Measurements from ENCODE around the gene JUP. TPM values are rescaled to one million over a fixed set of nuclear protein-coding genes. Genes with fewer than 3 reads are reported as not detected.

Gene JUP
- total RNA-seq, 2 donors from 2014 or later: 146 to 266 TPM

- 73% methylated on average over 4 of the region's 4 CpGs for WGBS
- intact Hi-C loops (cut with DNase I): loop anchor here (10.0 kb wide), 1 partner anchor 154 kb away; no protein-coding TSS in a partner anchor
- peaks cover 6% of the 10 kb centered on the region for H3K27me3 ChIP-seq (replicated peaks; ENCODE audit: insufficient read depth)
Observed at GRCh38 chr17:41730479-41730878, 56.0 kb downstream of the JUP start.

GRCh38 chr17:41728056-41728455 is 58.5 kb downstream of the JUP start:
- WGBS: 89% methylated on average over 12 of the region's 12 CpGs
- intact Hi-C loops (cut with DNase I): no loop called here

More at GRCh38 chr17:41730479-41730878, 56.0 kb downstream of the JUP start:
- no peak for DNase-seq (ENCODE audit: low spot score)
- no peaks in the 10 kb centered on the region for H3K4me1 ChIP-seq (replicated peaks)
- TF ChIP-seq CTCF (IDR thresholded peaks at IDR 0.05) (no peak), POLR2AphosphoS5 (IDR thresholded peaks at IDR 0.05) (no peak), POLR2A (IDR thresholded peaks at IDR 0.05) (no peak)
- H3K9me3 ChIP-seq: no peaks in the 10 kb centered on the region
- no peak overlapping the region for H3K27ac ChIP-seq
- no peaks in the 10 kb centered on the region for H3K36me3 ChIP-seq
- H3K4me3 ChIP-seq: no peak overlapping the region

GRCh38 chr17:41725134-41725533 is 61.4 kb downstream of the JUP start:
- no peaks in the 10 kb centered on the region for H3K27me3 ChIP-seq (replicated peaks; ENCODE audit: insufficient read depth)
- H3K4me1 ChIP-seq (replicated peaks): no peaks in the 10 kb centered on the region
- intact Hi-C loops (cut with DNase I): no loop called here
- no peak overlapping the region for H3K4me3 ChIP-seq
- DNase-seq (ENCODE audit: low spot score): no peak
- no peaks in the 10 kb centered on the region for H3K36me3 ChIP-seq
- no peak overlapping the region for H3K27ac ChIP-seq
- TF ChIP-seq POLR2A (IDR thresholded peaks at IDR 0.05): no peak
- no peak for TF ChIP-seq CTCF (IDR thresholded peaks at IDR 0.05)
- no peak for TF ChIP-seq POLR2AphosphoS5 (IDR thresholded peaks at IDR 0.05)
- no peaks in the 10 kb centered on the region for H3K9me3 ChIP-seq
- WGBS: 98% methylated on average over 5 of the region's 5 CpGs

More at GRCh38 chr17:41728056-41728455, 58.5 kb downstream of the JUP start:
- DNase-seq (ENCODE audit: low spot score): no peak
- TF ChIP-seq POLR2A (IDR thresholded peaks at IDR 0.05) (no peak), CTCF (IDR thresholded peaks at IDR 0.05) (no peak), POLR2AphosphoS5 (IDR thresholded peaks at IDR 0.05) (no peak)
- no peaks in the 10 kb centered on the region for H3K27me3 ChIP-seq (replicated peaks; ENCODE audit: insufficient read depth)
- no peaks in the 10 kb centered on the region for H3K9me3 ChIP-seq
- H3K36me3 ChIP-seq: no peaks in the 10 kb centered on the region
- no peak overlapping the region for H3K4me3 ChIP-seq
- H3K27ac ChIP-seq: no peak overlapping the region
- H3K4me1 ChIP-seq (replicated peaks): no peaks in the 10 kb centered on the region

- no peaks in the 10 kb centered on the region for H3K27me3 ChIP-seq (replicated peaks; ENCODE audit: insufficient read depth)
- WGBS: 69% methylated on average over 16 of the region's 17 CpGs
- no peak overlapping the region for H3K4me3 ChIP-seq
- intact Hi-C loops (cut with DNase I): no loop called here
- TF ChIP-seq CTCF (IDR thresholded peaks at IDR 0.05): no peak
- H3K27ac ChIP-seq: no peak overlapping the region
- DNase-seq (ENCODE audit: low spot score): no peak
- H3K4me1 ChIP-seq (replicated peaks): no peaks in the 10 kb centered on the region
- H3K36me3 ChIP-seq: no peaks in the 10 kb centered on the region
- no peaks in the 10 kb centered on the region for H3K9me3 ChIP-seq
Observed at GRCh38 chr17:41724476-41725050, 61.9 kb downstream of the JUP start.

GRCh38 chr17:41723801-41724475 is 62.6 kb downstream of the JUP start:
- 74% methylated on average over 12 of the region's 12 CpGs for WGBS
- Histone ChIP-seq H3K4me3 (no peak overlapping the region), H3K36me3 (no peaks in the 10 kb centered on the region), H3K27me3 (replicated peaks; ENCODE audit: insufficient read depth) (no peaks in the 10 kb centered on the region), H3K9me3 (no peaks in the 10 kb centered on the region), H3K4me1 (replicated peaks) (no peaks in the 10 kb centered on the region), H3K27ac (no peak overlapping the region)
- intact Hi-C loops (cut with DNase I): no loop called here
- DNase-seq (ENCODE audit: low spot score): no peak
- TF ChIP-seq POLR2AphosphoS5 (IDR thresholded peaks at IDR 0.05) (no peak), POLR2A (IDR thresholded peaks at IDR 0.05) (no peak), CTCF (IDR thresholded peaks at IDR 0.05) (no peak)
